ENCODE data around the gene ADGRG4. TPM values are rescaled to one million over a fixed set of nuclear protein-coding genes. Genes with fewer than 3 reads are reported as not detected.

The ADGRG4 gene
- polyA plus RNA-seq, 1 donor from 2014 or later, result not detected

GRCh38 chrX:136260776-136261175 lies 40.0 kb upstream of the ADGRG4 start:
- no peak overlapping the region for H3K4me2 ChIP-seq (ENCODE audit: low read length)
- no peaks in the 10 kb centered on the region for H4K20me1 ChIP-seq (ENCODE audit: insufficient read depth)
- H3K79me2 ChIP-seq (replicated peaks; ENCODE audit: insufficient read depth, low read length), result no peaks in the 10 kb centered on the region
- no peaks in the 10 kb centered on the region for H3F3A ChIP-seq (ENCODE audit: insufficient read depth, low read length, poor library complexity, severe bottlenecking)
- no peak overlapping the region for H3K4me3 ChIP-seq (ENCODE audit: low read length)
- H3K9me2 ChIP-seq (ENCODE audit: insufficient read depth, low read length), result no peaks in the 10 kb centered on the region
- H3K9ac ChIP-seq (ENCODE audit: low read length), result no peak overlapping the region
- H3K27me3 ChIP-seq (ENCODE audit: insufficient read depth, low read depth, low read length), result no peaks in the 10 kb centered on the region
- no peak for TF ChIP-seq EZH2 (IDR thresholded peaks at IDR 0.05; ENCODE audit: borderline replicate concordance, insufficient read depth, low read length, poor library complexity, severe bottlenecking)
- TF ChIP-seq EP300 (conservative IDR thresholded peaks at IDR 0.05; ENCODE audit: poor library complexity, severe bottlenecking), result no peak
- TF ChIP-seq POLR2AphosphoS5 (IDR thresholded peaks at IDR 0.05), result no peak
- no peak for TF ChIP-seq SMC3 (conservative IDR thresholded peaks at IDR 0.05; ENCODE audit: poor library complexity)
- TF ChIP-seq TAF1 (IDR thresholded peaks at IDR 0.05; ENCODE audit: low read depth), result no peak
- H3K36me3 ChIP-seq (ENCODE audit: insufficient read depth, low read length), result no peaks in the 10 kb centered on the region
- no peak overlapping the region for H3K27ac ChIP-seq (ENCODE audit: low read length)
- H3K9me3 ChIP-seq (ENCODE audit: low read length), result no peaks in the 10 kb centered on the region
- H2AFZ ChIP-seq (ENCODE audit: low read depth, low read length), result no peak overlapping the region

DNA sequence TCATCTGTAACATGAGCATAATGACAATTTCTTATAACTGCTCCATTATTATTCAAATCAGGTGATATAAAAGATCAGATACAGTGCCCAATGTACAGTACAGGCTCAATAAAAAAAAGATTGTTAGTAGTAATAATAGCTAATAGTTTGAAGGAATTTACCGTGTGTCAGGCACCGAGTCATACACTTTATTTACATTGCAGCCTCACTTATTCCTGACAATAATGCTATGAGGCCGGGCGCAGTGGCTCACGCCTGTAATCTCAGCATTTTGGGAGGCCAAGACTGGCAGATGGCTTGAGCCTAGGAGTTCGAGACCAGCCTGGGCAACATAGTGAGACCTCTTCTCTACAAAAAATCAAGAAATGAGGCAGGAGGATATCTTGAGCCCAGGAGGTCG lies 39.4 kb upstream of the ADGRG4 start:
- Histone ChIP-seq H3K27me3 (ENCODE audit: insufficient read depth, low read depth, low read length) (no peaks in the 10 kb centered on the region), H3K27ac (ENCODE audit: low read length) (no peak overlapping the region), H3K9me3 (ENCODE audit: low read length) (no peaks in the 10 kb centered on the region)

More for the DNA sequence above, 39.4 kb upstream of the ADGRG4 start:
- Histone ChIP-seq H3F3A (ENCODE audit: insufficient read depth, low read length, poor library complexity, severe bottlenecking) (no peaks in the 10 kb centered on the region), H3K79me2 (replicated peaks; ENCODE audit: insufficient read depth, low read length) (no peaks in the 10 kb centered on the region), H4K20me1 (ENCODE audit: insufficient read depth) (no peaks in the 10 kb centered on the region), H3K36me3 (ENCODE audit: insufficient read depth, low read length) (no peaks in the 10 kb centered on the region), H3K9me2 (ENCODE audit: insufficient read depth, low read length) (no peaks in the 10 kb centered on the region), H2AFZ (ENCODE audit: low read depth, low read length) (no peak overlapping the region), H3K9ac (ENCODE audit: low read length) (no peak overlapping the region), H3K4me2 (ENCODE audit: low read length) (no peak overlapping the region), H3K4me3 (ENCODE audit: low read length) (no peak overlapping the region)
- no peak for TF ChIP-seq TAF1 (IDR thresholded peaks at IDR 0.05; ENCODE audit: low read depth)
- TF ChIP-seq CTCF (IDR thresholded peaks at IDR 0.05; ENCODE audit: poor library complexity, severe bottlenecking), result no peak
- TF ChIP-seq MXI1 (conservative IDR thresholded peaks at IDR 0.05; ENCODE audit: poor library complexity, severe bottlenecking), result no peak
- TF ChIP-seq, protein P1, sequence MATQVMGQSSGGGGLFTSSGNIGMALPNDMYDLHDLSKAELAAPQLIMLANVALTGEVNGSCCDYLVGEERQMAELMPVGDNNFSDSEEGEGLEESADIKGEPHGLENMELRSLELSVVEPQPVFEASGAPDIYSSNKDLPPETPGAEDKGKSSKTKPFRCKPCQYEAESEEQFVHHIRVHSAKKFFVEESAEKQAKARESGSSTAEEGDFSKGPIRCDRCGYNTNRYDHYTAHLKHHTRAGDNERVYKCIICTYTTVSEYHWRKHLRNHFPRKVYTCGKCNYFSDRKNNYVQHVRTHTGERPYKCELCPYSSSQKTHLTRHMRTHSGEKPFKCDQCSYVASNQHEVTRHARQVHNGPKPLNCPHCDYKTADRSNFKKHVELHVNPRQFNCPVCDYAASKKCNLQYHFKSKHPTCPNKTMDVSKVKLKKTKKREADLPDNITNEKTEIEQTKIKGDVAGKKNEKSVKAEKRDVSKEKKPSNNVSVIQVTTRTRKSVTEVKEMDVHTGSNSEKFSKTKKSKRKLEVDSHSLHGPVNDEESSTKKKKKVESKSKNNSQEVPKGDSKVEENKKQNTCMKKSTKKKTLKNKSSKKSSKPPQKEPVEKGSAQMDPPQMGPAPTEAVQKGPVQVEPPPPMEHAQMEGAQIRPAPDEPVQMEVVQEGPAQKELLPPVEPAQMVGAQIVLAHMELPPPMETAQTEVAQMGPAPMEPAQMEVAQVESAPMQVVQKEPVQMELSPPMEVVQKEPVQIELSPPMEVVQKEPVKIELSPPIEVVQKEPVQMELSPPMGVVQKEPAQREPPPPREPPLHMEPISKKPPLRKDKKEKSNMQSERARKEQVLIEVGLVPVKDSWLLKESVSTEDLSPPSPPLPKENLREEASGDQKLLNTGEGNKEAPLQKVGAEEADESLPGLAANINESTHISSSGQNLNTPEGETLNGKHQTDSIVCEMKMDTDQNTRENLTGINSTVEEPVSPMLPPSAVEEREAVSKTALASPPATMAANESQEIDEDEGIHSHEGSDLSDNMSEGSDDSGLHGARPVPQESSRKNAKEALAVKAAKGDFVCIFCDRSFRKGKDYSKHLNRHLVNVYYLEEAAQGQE (IDR thresholded peaks at IDR 0.05; ENCODE audit: borderline replicate concordance), result no peak
- TF ChIP-seq SMC3 (conservative IDR thresholded peaks at IDR 0.05; ENCODE audit: poor library complexity), result no peak
- TF ChIP-seq POLR2AphosphoS5 (IDR thresholded peaks at IDR 0.05), result no peak
- no peak for TF ChIP-seq EP300 (conservative IDR thresholded peaks at IDR 0.05; ENCODE audit: poor library complexity, severe bottlenecking)
- no peak for TF ChIP-seq RAD21 (conservative IDR thresholded peaks at IDR 0.05)
- no peak for TF ChIP-seq EZH2 (IDR thresholded peaks at IDR 0.05; ENCODE audit: borderline replicate concordance, insufficient read depth, low read length, poor library complexity, severe bottlenecking)
